ENCODE data around the gene HIRA. TPM values are rescaled to one million over a fixed set of nuclear protein-coding genes. Genes with fewer than 3 reads are reported as not detected.
"Not testable (repeated sequence)": the region's sequence is repeated elsewhere in the genome, so short reads cannot be mapped to it uniquely, and the experiment has no call there.

Gene HIRA
- total RNA-seq, 1 donor = 17.7 TPM

DNA sequence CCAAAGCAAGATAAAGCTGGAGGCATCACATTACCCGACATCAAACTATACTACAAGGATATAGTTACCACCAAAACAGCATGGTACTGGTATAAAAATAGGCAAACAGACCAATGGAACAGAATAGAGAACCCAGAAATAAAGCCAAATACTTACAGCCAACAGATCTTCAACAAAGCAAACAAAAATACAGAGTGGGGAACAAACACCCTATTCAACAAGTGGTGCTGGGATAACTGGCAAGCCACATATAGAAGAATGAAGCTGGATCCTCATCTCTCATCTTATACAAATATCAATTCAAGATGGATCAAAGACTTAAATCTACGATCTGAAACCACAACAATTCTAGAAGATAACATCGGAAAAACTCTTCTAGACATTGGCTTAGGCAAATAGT is 90.0 kb downstream of the HIRA start:
- no peak for TF ChIP-seq CTCF (IDR thresholded peaks at IDR 0.05; ENCODE audit: insufficient read depth, low read length)
- no peak for DNase-seq (ENCODE audit: low read depth)
- H3K4me3 ChIP-seq (ENCODE audit: low read depth, low read length) = no peak overlapping the region

GRCh38 chr22:19337137-19337536 is 94.4 kb downstream of the HIRA start:
- DNase-seq (ENCODE audit: low read depth) = no peak
- no peak for TF ChIP-seq CTCF (IDR thresholded peaks at IDR 0.05; ENCODE audit: insufficient read depth, low read length)
- H3K4me3 ChIP-seq (ENCODE audit: low read depth, low read length) = no peak overlapping the region

- no peak for TF ChIP-seq CTCF (IDR thresholded peaks at IDR 0.05; ENCODE audit: insufficient read depth, low read length)
- no peak overlapping the region for H3K4me3 ChIP-seq (ENCODE audit: low read depth, low read length)
- no peak for DNase-seq (ENCODE audit: low read depth)
Observed at GRCh38 chr22:19336133-19337075, 95.1 kb downstream of the HIRA start.

DNA sequence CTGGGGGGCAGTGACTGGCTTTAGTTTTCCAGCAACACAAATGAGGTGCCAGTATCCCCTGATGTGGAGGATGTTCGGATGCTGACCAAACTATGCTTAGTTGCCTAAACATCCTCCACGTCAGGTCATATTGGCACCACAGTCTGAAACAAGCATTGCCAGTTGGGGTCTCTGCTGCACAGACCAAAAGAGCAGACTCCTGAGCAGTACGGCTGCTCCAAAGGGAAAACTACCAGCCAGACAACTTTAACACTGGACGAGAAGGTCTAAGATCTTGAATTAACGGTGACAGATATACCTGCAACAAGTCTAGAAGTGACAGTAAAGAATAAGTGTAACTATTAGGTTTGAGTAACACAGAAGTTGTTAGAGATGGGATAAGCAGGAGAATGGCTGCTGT is 99.6 kb downstream of the HIRA start:
- no peak overlapping the region for H3K4me3 ChIP-seq (ENCODE audit: low read depth, low read length)
- no peak for TF ChIP-seq CTCF (IDR thresholded peaks at IDR 0.05; ENCODE audit: insufficient read depth, low read length)
- DNase-seq (ENCODE audit: low read depth) = no peak

GRCh38 chr22:19331474-19331873 is 100.1 kb downstream of the HIRA start:
- TF ChIP-seq CTCF (IDR thresholded peaks at IDR 0.05; ENCODE audit: insufficient read depth, low read length) = no peak
- no peak for DNase-seq (ENCODE audit: low read depth)
- no peak overlapping the region for H3K4me3 ChIP-seq (ENCODE audit: low read depth, low read length)

DNA sequence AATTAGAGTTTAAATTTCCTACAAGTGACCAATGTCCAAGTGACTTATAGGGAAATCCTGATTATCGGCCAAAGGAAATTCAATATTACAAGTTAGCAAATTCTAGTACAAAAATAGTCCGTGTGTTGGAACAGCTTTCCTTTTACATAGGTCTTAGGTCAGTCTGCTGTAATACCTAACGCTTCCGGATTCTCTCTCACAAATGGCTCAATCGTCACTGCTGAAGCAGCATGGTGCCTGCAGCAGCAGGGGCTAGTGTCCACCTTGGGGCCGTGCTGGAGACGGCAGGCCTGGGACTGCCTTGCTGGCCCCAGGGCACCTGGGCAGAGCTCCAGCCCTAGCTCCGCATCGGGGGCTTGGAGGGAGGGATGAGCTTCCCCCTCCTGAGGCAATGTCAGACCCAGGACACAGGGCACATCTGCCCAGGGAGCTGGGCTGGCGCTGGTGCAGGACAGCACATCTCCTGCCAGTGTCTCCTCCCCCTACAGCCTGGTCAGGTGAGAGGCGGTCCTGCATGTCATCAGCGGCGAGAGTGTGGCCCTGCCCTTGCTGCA is 100.6 kb downstream of the HIRA start:
- no peak for TF ChIP-seq CTCF (IDR thresholded peaks at IDR 0.05; ENCODE audit: insufficient read depth, low read length)
- no peak for DNase-seq (ENCODE audit: low read depth)

DNA sequence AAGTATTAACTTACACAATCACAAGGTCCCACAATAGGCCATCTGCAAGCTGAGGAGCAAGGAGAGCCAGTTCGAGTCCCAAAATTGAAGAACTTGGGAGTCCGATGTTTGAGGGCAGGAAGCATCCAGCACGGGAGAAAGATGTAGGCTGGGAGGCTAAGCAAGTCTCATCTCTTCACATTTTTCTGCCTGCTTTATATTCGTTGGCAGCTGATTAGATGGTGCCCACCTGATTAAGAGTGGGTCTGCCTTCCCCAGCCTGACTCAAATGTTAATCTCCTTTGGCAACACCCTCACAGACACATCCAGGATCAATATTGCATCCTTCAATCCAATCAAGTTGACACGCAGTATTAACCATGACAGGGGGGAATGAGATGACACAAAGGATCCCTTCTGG is 101.3 kb downstream of the HIRA start:
- H3K4me3 ChIP-seq (ENCODE audit: low read depth, low read length); DNase-seq (ENCODE audit: low read depth): not testable (repeated sequence)

More for the DNA sequence above, 100.6 kb downstream of the HIRA start:
- H3K4me3 ChIP-seq (ENCODE audit: low read depth, low read length) = no peak overlapping the region

Measured in fibroblast of the aortic adventitia (primary cell).